ENCODE measurements around the gene PDE8B. TPM values are rescaled to one million over a fixed set of nuclear protein-coding genes. Genes with fewer than 3 reads are reported as not detected.

The PDE8B gene
- total RNA-seq, 1 experiment from 2014 or later, result 0.17 TPM

GRCh38 chr5:77426670-77427069, 216.2 kb downstream of the PDE8B start:
- ChIA-PET CTCF (interaction anchor here (0.8 kb wide), 1 partner anchor 65 kb away, joined by 3 read pairs; the partner anchor contains the start of gene WDR41), RAD21 (ENCODE audit: low non-redundant PET in 1 of 2, low total read pairs in 2 of 2, uncharacterized antibody in 2 of 2, unreplicated experiment in 2 of 2) (interaction anchor here in 1 of 2 experiments (0.7 kb wide), 1 partner anchor 130 kb away, joined by 5 read pairs; no protein-coding TSS in a partner anchor), POLR2A (interaction anchor here (0.7 to 0.8 kb wide), 2 partner anchors 9 kb away, joined by 3 read pairs; no protein-coding TSS in a partner anchor)
- no peak for TF ChIP-seq ZFX (IDR thresholded peaks at IDR 0.05)
- TF ChIP-seq JUND (IDR thresholded peaks at IDR 0.05), result no peak
- TF ChIP-seq FOSL1 (IDR thresholded peaks at IDR 0.05; ENCODE audit: low read depth), result no peak
- no peak for TF ChIP-seq POLR2A (IDR thresholded peaks at IDR 0.05; ENCODE audit: borderline replicate concordance, extremely low read depth, insufficient read depth, insufficient read length)
- TF ChIP-seq SIN3A (IDR thresholded peaks at IDR 0.05; ENCODE audit: low read depth), result no peak
- H2AFZ ChIP-seq (ENCODE audit: low read depth, low read length, poor library complexity, severe bottlenecking), result no peak overlapping the region
- DNase-seq (ENCODE audit: low read depth, low spot score) (no peak), ATAC-seq (no peak)
- H3K79me2 ChIP-seq (ENCODE audit: insufficient read depth, low read length), result no peaks in the 10 kb centered on the region
- H3K4me3 ChIP-seq (replicated peaks in 1 of 2; ENCODE audit: low read depth in 1 of 2, low read length in 2 of 2), result no peak overlapping the region
- H3K9ac ChIP-seq (ENCODE audit: low read length), result no peak overlapping the region
- intact Hi-C loops (cut with micrococcal nuclease), result no loop called here
- H3K9me2 ChIP-seq (ENCODE audit: insufficient read depth), result no peaks in the 10 kb centered on the region
- no peak overlapping the region for H3K27ac ChIP-seq (ENCODE audit: low read depth, low read length)
- no peaks in the 10 kb centered on the region for H3K4me1 ChIP-seq (ENCODE audit: control insufficient read depth in 1 of 2, insufficient read depth in 2 of 2, low read length in 2 of 2)
- H3K4me2 ChIP-seq (ENCODE audit: low read length), result no peak overlapping the region
- H3K27me3 ChIP-seq (ENCODE audit: insufficient read depth, low read length), result no peaks in the 10 kb centered on the region
- no peaks in the 10 kb centered on the region for H3K9me3 ChIP-seq (ENCODE audit: control insufficient read depth in 1 of 2, insufficient read depth in 1 of 2, low read depth in 1 of 2, low read length in 2 of 2)
- no TSS peak for BruUV-seq (replicated peaks)
- H4K20me1 ChIP-seq (ENCODE audit: insufficient read depth), result no peaks in the 10 kb centered on the region
- H3K36me3 ChIP-seq (ENCODE audit: control insufficient read depth in 1 of 2, insufficient read depth in 2 of 2, low read length in 2 of 2), result peaks cover 5 to 7% of the 10 kb centered on the region in 2 experiments; a peak in 1 of 4 replicates

- RAD21 ChIA-PET (ENCODE audit: low non-redundant PET in 1 of 2, low total read pairs in 2 of 2, uncharacterized antibody in 2 of 2, unreplicated experiment in 2 of 2), result no interaction called here
- no peak overlapping the region for H3K4me2 ChIP-seq (ENCODE audit: low read length)
- H4K20me1 ChIP-seq (ENCODE audit: insufficient read depth), result no peaks in the 10 kb centered on the region
- POLR2A ChIA-PET, result no interaction called here
- no peaks in the 10 kb centered on the region for H3K4me1 ChIP-seq (ENCODE audit: control insufficient read depth in 1 of 2, insufficient read depth in 2 of 2, low read length in 2 of 2)
- DNase-seq (ENCODE audit: low read depth, low spot score) (no peak), ATAC-seq (no peak)
- peaks cover 5 to 10% of the 10 kb centered on the region in 2 experiments; a peak in 2 of 4 replicates for H3K36me3 ChIP-seq (ENCODE audit: control insufficient read depth in 1 of 2, insufficient read depth in 2 of 2, low read length in 2 of 2)
- H3K4me3 ChIP-seq (replicated peaks in 1 of 2; ENCODE audit: low read depth in 1 of 2, low read length in 2 of 2), result no peak overlapping the region
- intact Hi-C loops (cut with micrococcal nuclease), result no loop called here
- H3K9me3 ChIP-seq (ENCODE audit: control insufficient read depth in 1 of 2, insufficient read depth in 1 of 2, low read depth in 1 of 2, low read length in 2 of 2), result no peaks in the 10 kb centered on the region
- CTCF ChIA-PET, result no interaction called here
- H3K27ac ChIP-seq (ENCODE audit: low read depth, low read length), result no peak overlapping the region
- no peak overlapping the region for H3K9ac ChIP-seq (ENCODE audit: low read length)
- H3K9me2 ChIP-seq (ENCODE audit: insufficient read depth), result no peaks in the 10 kb centered on the region
- H3K27me3 ChIP-seq (ENCODE audit: insufficient read depth, low read length), result no peaks in the 10 kb centered on the region
- BruUV-seq (replicated peaks), result no TSS peak
- no peaks in the 10 kb centered on the region for H3K79me2 ChIP-seq (ENCODE audit: insufficient read depth, low read length)
- no peak overlapping the region for H2AFZ ChIP-seq (ENCODE audit: low read depth, low read length, poor library complexity, severe bottlenecking)
- no peak for TF ChIP-seq EGR1 (IDR thresholded peaks at IDR 0.05; ENCODE audit: low read depth)
- no peak for TF ChIP-seq JUND (IDR thresholded peaks at IDR 0.05)
- no peak for TF ChIP-seq ELF1 (IDR thresholded peaks at IDR 0.05; ENCODE audit: borderline replicate concordance, low read depth)
- TF ChIP-seq CEBPB (IDR thresholded peaks at IDR 0.05; ENCODE audit: low read depth), result no peak
- no peak for TF ChIP-seq ZFX (IDR thresholded peaks at IDR 0.05)
- no peak for TF ChIP-seq ZBTB33 (IDR thresholded peaks at IDR 0.05; ENCODE audit: extremely low read depth, insufficient replicate concordance, low read length)
- no peak for TF ChIP-seq TCF7L2 (IDR thresholded peaks at IDR 0.05; ENCODE audit: borderline replicate concordance, extremely low read depth, insufficient read depth, insufficient read length)
- no peak for TF ChIP-seq CTCF (IDR thresholded peaks at IDR 0.05 in 2 of 3, conservative IDR thresholded peaks at IDR 0.05 in 1 of 3; ENCODE audit: borderline replicate concordance in 1 of 3, insufficient read depth in 1 of 3, low read depth in 2 of 3, low read length in 2 of 3)
- TF ChIP-seq YY1 (IDR thresholded peaks at IDR 0.05; ENCODE audit: extremely low read depth, insufficient replicate concordance, low read depth, low read length), result no peak
- no peak for TF ChIP-seq RAD21 (IDR thresholded peaks at IDR 0.05; ENCODE audit: low read depth)
- no peak for TF ChIP-seq ZNF274 (IDR thresholded peaks at IDR 0.05; ENCODE audit: low read depth, low read length)
- no peak for TF ChIP-seq CBX3 (IDR thresholded peaks at IDR 0.05; ENCODE audit: low read depth)
- no peak for TF ChIP-seq POLR2AphosphoS5 (IDR thresholded peaks at IDR 0.05; ENCODE audit: low read depth, low read length)
- no peak for TF ChIP-seq SIN3A (IDR thresholded peaks at IDR 0.05; ENCODE audit: low read depth)
Observed at GRCh38 chr5:77427998-77428397, 217.5 kb downstream of the PDE8B start.

All from HCT116 (cell line).